SH-SY5Y (cell line): ENCODE results near the gene JTB.

Experiments
- GATA2 ChIP-seq: IDR thresholded peaks from 2 replicates; pipeline ENCODE4 v1.6.1; 2011; ENCODE audit warnings: mild to moderate bottlenecking, low read depth, low read length
- GATA3 ChIP-seq: IDR thresholded peaks from 2 replicates; pipeline ENCODE4 v1.6.1; 2011; ENCODE audit warnings: low read depth, mild to moderate bottlenecking, low read length, moderate library complexity

DNA sequence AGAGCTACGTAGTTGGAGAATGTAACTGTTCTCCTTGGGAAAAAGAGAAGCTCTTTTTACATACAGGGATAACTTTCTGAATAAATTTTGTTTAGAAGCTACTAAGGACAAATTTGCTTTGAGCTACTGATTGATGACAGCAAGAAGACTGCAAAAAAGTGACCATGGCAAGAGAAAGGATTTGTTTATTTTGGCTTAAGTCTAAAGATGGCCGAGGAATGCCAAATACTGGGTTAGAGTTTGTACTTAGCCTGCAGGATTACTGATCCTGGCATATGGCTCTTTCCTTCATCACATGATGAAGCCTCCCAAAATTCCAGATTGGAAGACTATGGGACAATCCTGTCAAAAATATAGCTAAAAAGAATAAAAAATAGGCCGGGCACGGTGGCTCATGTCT is 41.8 kb upstream of the JTB start:
- TF ChIP-seq GATA3 (no peak), GATA2 (no peak)
